GM03348 (cell line): ENCODE results near the gene SLC66A1.
A peak's percentile ranks its signal among the peaks of the same experiment; 100 is the strongest.

Source experiments
- DNase-seq: peaks from one replicate; pipeline ENCODE4 v3.0.0; 2012; ENCODE audit warnings: low spot score

The SLC66A1 gene

DNA sequence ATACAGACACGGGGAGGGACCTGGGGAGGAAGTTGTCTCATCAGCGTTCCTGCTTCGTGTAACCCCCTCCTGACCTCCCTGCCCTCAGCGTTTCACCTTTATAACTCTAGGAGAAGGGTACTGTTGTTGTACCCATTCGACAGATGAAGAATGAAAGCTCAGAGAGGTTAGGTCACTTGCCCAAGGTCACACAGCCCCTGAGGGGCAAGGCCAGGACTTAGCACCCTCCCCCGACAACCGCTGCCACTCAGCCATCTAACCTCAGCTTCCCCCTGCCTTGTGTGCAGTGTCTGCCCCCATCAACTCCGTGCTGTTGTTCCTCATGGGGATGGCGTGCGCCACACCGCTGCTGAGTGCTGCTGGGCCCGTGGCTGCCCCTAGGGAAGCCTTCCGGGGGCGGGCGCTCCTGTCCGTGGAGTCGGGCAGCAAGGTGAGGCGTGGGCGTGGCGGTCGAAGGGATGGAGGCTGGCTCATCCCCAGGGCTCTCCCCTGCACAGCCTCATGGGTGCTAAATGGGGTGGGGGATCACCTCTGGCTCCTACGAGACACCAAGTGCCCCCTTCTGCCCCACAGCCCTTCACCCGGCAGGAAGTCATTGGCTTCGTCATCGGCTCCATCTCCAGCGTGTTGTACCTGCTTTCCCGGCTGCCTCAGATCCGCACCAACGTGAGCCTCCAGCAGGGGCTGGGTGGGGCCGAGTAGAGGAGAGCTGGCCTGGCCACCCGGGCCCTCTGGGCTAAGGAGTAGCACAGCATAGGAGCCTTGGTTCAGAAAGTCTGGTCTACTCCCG lies 14.0 kb downstream of the SLC66A1 start:
- no peak for DNase-seq

DNA sequence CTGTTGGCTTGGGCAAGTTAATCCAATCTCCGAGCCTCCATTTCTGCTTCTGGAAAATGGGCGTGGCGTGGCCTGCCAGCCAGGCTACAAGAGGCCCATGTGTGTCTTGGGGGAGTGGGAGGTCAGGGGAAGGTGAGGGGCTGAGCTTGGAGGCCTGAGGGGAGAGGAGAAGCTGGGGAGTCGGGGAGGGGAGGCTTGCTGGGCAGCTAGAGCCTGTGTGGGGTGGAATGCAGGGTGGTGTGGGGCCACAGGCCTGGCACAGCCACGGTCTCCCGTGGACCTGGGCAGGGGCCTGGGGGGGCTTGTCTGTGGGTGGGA lies 14.6 kb downstream of the SLC66A1 start:
- no peak for DNase-seq

DNA sequence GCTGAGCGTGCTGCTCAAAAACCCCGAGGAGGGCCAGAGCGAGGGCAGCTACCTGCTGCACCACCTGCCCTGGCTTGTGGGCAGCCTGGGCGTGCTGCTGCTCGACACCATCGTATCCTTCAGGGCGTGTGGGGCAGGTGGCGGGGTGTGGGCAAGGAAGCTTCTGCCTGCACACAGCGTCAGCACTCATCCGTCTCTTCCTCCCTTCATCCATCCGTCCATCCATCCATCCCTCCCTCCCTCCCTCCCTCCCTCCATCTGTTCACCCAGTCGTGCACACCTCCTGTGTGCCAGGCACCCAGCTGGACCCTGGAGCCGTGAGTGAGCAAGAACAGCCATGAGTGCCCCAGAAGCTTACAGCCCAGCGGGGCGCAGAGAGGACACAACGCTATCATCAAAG lies 15.2 kb downstream of the SLC66A1 start:
- DNase-seq = no peak

DNA sequence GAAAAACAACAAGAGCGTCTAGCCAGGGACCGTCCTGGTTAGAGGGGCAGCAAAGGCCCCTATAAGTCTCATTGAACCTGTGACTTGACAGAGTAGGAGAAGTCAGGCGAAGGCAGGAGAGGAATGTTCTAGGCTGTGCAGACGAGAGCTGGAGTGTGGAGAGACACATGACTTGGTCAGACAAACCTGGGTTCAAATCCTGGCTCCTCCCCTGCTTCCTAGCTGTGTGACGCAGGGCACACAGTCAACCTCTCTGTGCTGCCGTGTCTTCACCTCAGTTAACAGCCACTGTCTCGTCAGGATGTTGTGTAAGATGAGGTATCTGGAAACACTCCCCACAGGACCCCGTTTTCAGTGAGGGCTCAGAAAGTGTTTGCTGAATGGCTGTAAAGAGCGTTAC lies 15.6 kb downstream of the SLC66A1 start:
- no peak for DNase-seq

DNA sequence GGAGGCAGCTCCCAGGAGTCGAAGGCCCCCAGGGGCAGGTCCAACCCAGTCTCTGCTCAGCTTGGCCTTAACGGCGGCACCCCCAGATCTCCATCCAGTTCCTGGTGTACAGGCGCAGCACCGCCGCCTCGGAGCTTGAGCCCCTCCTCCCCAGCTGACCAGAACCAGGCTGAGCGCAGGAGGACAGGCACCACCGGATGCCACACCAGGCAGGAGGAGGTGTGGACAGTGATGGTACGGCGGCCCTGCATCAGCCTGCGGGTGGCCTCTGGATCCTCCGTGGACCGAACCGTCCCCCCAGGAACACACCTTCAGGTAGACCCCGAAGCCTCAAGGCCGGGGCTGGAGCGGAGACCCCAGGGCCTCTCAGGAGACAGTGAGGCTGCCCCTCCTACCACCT lies 16.4 kb downstream of the SLC66A1 start:
- no peak for DNase-seq

DNA sequence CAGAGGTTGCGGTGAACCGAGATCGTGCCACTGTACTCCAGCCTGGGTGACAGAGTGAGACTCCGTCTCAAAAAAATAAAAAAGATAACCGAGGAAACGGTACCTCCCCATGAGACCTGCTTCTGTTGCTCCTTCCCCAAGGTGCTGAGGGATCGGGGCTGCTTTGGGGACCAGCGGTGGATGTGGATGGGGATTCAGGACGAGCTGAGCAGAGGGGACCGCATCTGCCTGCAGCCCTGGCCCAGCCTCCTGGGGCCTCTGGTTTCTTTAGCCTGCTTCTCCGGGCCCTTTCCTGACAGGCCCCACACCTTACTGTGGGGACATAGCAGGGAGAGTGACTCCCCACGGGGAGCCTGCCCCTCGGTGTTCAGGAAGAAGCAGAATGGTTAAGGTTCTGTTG lies 17.1 kb downstream of the SLC66A1 start:
- DNase-seq = no peak

DNA sequence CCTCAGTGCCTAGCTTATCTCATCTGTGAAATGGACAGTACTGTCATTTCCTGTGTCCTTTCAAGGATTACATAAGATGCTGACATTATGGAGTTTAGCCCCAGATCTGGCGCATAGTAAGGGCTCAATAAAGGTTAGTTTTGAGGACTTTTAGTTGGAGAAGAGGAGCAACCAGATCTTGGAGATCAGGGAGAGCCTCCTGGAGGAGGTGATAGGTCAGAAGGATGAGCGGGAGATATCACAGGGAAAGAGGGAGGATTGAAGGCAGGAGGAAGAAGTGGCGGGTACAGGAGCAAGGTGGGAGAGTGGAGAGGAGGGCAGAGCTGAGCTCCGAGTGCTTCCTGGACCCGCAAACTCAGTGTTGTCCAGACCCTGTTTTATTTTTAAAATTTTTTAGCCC lies 17.5 kb downstream of the SLC66A1 start:
- no peak for DNase-seq

DNA sequence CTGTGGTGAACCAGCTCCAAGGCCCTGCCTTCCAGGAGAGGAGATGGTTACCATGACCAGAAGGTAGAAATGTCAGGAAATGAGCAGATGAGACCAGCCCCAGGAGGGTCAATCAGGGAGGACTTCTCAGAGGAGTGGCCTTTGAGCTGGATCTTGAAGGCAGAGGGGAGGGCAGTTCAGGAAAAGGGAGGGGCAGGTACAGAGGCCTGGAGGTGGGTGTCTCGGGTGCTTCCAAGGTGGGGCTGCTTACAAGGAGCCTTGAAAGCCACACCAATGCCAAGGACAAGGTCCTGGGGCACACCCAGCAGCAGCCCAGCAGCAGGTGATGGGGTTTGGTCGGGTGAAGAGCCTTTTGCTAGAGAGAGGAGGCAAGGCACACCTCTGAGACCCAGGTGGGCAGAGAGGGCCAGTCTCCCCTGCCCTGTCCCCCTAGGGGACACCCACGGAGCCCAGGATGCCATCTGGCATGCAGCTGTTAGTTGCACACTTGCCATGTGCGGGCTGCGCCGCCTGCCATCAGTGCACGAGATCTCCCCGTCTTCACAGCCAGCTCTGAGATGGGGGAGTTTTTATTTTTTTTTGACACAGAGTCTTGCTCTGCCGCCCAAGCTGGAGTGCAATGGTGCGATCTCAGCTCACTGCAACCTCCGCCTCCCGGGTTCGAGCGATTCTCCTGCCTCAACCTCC lies 18.5 kb downstream of the SLC66A1 start:
- no peak for DNase-seq

DNA sequence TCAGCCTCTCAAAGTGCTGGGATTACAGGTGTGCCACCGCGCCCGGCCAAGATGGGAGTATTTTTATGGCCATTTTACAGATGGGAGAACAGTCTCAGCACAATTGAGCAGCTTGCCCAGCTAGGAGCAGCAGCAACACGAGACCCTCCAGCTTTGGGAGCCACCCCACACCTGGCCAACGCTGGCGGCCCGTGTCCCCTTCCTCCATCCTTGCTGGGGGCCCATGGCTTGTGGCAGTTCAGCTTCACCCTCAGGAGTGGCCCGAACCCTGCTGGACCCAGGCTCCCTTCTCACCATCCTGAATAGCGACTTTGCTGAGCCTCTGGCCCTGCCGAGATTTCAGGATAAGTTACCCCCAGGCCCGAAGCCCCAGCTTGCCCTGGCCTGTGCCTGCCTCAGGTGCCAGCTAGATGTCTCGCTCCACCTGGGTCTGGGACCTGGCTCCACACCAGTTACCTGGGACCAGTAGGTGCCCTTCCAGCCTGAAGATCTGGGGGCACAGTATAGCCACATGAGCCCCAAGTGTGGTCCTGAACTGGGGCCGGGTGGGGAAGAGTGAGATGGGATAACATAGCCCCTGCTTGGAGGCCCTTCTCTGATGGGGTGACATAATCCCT lies 19.2 kb downstream of the SLC66A1 start:
- DNase-seq = no peak

DNA sequence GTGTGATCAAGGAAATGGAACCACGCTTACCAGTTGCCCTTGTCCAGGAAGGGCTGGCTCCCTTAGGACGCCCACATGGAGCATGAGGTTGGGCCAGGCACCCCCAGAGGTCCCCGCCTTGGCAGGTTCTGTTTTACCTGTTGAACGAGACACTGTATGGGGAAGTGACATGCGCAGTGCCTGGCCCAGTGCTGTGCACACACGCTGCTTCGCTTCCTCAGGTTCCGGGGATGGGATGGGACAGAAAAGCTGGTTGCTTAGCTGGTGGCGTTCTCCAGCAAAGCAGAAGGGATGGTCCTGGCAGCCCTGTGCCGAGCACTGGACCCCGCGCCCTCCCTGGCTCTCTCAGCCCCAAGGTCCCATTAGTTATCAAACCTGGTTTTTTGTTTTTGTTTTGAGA lies 20.7 kb downstream of the SLC66A1 start:
- no peak for DNase-seq

DNA sequence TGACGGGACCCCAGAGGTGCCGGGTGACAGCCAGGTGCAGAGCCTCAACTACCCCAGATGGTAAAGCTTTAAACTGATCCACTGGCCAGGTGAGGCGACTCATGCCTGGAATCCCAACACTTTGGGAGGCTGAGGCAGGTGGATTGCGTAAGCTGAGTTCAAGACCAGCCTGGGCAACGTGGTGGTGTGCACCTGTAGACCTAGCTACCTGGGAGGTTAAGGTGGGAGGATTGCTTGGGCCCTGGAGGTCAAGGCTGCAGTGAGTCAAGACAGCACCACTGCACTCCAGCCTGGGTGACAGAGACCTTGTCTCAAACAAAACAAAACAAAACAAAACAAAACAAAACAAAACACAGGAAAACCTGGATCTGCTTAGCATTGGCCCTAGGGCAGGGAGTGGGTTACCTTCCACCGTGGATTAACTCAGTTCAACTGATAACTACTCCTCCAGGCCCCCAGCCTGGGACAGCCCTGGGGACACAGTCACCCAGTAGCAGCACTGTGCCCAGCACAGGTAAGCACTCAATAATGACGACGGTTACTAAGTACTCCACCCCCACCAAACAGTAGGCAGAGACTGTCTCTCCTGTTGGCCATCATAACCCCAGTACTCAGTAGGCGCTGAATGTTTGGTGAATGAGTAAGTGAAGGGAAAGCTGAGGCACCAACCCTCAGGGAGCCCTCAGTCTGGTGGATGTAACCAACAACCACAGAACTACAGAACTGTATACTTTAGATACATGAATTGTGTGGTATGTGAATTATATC lies 21.6 kb downstream of the SLC66A1 start:
- no peak for DNase-seq

DNA sequence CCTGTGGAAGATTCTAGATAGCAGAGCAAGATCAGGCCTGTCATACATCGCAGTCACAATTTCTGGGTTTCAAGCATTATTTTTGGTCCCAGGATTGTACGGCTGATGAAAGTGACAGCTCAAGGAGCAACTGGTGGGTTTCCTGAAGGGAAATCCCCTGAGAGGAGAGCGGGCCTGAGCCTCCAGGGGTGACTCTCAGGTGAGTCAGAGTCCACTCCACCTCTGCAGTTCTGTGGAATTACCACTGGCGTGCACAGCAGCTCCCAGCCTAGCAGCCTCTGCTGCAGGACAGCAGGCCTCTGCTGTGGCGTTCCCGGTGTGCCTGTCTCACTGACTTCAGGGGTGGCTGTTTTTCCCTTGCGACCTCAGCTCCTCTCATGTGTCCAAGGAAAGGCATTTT lies 24.4 kb downstream of the SLC66A1 start:
- no peak for DNase-seq

DNA sequence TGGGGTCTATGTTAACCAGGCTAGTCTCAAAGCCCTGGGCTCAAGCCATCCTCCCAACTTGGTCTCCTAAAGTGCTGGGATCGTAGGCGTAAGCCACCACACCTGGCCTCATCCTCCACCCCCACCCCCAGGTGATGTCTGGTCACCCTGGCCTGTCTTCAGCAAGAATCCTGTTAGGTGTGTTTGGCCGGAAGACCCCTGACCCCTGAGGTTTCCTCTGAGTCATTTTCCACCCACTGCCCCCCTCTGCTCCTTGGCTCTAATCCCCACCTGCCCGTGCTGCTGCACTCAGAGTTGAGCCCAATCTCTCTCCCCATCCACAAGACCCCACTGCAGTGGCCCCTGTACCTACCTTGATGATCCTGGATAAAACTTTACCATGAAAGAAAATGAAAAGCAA lies 25.2 kb downstream of the SLC66A1 start:
- DNase-seq = no peak

DNA sequence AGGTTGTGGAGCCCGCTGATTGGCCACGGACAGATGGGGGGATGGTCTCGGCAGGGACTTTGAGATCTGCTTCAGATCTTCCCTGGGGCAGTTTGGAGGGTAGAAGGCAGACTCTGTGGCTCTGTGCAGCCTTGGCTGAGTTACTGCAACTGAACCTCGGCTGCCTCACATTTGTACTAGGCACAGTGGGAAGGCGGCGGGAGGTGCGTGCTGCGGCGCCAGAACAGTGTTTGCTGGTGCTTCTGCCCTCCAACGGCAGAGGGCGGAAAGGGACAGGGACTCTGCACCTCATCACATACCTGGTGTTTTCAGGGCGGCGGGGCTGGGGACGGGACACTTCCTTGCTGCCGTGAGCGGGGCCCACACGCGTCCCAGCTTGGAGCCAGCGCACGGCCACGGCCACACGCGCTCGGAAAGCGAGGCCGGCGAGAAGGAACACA lies 26.2 kb downstream of the SLC66A1 start:
- DNase-seq = no peak

DNA sequence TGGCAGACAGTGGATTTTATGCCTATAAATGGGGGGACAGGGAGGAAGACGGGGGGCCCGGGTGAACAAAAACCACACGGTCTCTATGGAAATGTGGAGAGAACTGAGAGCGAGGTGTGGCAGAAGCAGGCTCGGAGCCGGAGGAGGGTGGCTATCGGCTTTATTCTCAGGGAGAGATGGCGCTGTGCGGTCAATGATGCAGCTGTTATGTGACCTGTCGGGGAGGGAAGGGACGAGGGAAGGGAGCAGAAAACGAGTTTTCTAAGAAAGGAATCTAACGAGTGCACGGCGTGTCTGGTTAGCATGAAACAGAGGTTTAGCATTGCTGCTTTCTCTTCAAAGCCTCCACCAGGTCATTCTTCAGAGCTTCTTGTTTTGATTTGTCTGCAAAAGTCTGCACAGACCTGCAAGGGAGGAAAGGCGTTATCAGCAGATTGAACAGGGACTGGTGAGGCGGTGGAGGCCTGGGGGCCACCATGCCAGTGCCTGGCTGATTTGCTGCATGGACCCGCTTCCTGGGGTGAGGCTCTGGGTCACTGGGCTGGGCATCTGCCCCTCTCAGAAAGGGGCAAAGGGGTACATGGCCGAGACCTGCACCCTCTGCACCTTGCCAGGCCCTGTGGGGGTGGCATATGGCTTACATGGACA lies 27.2 kb downstream of the SLC66A1 start:
- DNase-seq = no peak

DNA sequence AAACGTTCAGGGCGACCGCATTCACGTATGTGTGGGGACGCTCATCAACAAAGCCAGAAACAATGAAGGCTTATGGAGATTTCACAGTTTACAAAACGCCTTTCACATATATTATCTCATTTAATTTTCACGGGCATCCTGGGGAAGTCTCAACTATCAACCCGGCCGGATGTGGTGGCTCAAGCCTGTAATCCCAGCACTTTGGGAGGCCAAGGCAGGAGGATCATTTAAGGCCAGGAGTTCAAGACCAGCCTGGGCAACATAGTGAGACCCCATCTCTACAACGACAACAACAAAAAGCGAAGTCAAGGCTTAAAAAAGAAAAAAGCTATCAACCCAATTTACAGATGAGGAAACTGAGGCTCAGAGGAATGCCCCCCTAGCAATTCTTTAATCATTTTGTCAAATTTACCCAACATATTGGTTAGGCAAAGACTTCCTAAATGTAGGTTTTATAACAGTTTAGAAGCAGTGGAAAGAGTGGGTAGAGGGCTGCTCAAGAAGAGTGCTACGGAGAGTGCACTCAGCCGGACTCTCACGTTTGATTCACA lies 28.3 kb downstream of the SLC66A1 start:
- no peak for DNase-seq

DNA sequence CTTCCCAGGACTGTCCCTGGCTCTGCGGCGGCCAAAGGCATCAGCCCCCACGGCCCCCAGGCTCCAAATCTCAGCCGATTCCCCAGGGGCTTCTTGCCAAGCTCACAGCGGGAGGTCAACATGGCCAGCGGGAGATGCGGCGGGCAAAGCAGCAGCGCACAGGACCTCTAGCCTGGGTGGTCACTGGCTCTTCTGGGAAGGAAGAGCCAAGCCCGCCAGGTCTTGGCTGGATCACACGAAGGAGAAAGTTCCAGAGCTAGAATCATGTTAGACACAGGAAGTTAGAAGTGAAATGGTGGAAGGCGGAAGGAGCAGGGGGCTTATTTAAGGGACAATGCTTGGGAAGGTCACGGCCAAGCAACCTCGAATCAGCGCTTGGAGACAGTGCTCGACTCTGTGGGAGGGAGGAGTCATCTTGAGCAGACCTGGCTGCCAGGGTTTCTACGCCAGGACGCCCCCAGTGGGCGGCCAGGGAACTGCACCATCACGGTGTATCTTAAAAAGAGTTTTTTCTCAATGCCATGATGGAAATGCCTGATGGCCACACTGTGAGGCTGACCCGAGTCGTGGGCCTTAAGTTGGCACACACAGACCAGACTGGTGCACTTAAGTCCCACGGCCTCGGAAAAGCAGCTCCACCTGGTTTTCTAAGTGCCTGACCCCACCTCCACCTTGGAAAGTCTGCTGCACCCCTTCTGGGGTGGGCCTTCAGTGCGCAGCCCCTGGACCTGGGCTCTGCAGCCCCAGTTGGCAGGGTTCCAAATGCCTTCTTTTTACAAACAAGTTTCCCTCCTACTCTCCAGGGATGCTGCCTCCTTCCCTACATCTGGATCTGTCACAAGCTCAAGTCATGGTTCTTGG lies 29.3 kb downstream of the SLC66A1 start:
- peak; percentile 93 for DNase-seq

DNA sequence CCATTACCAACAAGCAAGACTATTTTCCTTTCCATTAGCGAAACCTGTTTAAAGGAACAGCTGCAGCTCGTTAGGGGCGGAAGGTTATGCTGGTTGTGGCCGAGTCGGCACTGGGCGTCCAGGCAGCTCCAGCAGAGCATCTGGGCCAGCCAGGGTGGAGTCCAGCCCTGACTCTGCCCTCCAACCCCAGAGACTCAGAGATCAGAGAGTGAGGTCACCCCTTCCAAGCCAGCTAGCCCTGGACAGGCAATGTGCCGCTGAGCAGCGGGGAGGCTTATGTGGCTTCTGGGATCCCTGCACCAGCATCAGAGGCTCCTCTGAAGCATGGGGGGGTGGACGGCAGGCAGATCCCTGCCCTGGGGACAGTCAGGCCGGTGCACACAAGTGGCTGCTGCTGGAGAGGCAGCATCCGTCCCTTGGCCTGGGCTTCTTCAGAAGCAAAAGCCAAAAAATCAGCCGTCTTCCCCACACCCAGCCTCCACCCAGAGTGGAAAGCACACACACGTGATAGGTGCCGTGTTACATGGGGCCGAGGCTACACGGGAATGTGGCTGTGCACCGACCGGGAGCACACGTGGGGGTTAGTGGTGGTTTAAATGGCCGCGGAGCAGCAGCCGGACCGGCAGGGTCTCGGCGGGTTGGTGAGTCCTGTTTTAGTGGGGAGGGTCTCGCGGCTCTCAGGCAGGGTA lies 30.1 kb downstream of the SLC66A1 start:
- DNase-seq = no peak

DNA sequence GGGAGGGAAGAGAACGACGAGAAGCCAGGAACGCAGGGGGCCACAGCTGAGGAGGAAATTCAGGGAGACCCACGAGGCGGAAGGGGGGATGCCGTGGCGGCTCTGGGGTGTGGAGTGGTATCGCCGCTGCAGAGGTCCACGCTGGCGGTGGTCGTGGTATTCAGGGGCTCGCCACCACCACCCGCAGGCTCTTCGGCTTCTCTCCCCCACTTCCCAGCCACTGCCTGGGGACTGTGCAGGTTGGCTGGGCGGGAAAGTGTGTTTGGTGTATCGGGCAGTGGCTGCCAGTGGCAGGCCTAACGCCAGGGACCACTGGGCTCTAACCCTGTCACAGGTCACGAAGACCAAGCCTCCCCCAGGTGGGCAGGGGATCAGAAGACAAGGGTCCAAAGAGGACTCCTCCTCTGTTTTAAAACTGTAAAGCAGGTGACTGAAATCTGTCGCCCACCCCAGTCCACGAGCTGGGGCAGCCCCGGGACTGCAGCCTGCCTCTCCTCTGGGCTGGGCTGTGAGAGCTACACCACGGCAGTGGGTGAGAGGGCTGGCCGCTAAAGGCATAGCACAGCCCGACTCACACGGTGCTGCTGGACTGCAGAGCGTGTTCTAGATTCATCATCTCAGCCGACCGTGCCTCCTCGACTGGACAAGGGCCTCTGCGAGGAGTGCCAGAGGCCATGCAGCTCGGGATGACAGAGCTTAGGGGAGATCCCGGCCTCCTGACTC lies 30.9 kb downstream of the SLC66A1 start:
- no peak for DNase-seq
